Stimulated activated CD8-positive, alpha-beta memory T cell treated with anti-CD3 and anti-CD28 coated beads, Interleukin-12 subunit alpha, Interleukin-12 subunit beta, amount 100 ng/mL, for 24 hours (primary cell): ENCODE data around the gene BAZ2B.
"Not testable (repeated sequence)": the region's sequence is repeated elsewhere in the genome, so short reads cannot be mapped to it uniquely, and the experiment has no call there.

Experiments used
- DNase-seq: peaks from one replicate; pipeline ENCODE4 v3.0.0-alpha.2; 2020; ENCODE audit errors: extremely low read depth

Gene BAZ2B

DNA sequence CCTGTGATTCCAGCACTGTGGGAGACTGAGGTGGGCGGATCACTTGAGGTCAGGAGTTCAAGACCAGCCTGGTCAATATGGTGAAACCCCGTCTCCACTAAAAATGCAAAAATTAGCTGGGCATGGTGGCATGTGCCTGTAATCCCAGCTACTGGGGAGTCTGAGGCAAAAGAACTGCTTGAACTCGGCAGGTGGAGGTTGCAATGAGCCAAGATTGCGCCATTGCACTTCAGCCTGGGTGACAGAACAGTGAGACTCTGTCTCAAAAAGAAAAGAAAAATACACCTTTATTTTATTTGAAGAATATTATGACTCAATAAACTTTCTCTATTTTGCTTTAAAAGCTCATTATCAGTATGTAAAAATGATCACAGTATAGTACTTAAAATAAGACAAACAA is 81.1 kb downstream of the BAZ2B start:
- DNase-seq: not testable (repeated sequence)

DNA sequence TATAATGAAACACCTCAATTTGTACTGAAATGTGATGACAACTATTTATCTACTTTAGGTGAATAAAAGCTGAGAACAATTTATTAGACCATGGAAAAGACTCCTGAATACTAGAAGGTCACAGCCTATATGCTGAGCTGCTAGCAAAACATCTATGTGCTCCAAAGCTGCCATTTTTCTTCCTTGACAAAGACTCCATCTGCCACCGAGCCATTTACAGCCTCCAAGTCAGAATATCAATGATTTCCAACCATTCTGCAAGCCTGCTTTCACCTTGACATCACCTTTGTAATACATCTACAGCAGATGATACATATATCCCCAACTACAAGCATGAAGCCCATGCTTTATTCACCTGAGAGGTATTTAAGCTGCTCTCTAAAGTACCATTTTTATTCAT is 84.9 kb downstream of the BAZ2B start:
- DNase-seq: no peak

DNA sequence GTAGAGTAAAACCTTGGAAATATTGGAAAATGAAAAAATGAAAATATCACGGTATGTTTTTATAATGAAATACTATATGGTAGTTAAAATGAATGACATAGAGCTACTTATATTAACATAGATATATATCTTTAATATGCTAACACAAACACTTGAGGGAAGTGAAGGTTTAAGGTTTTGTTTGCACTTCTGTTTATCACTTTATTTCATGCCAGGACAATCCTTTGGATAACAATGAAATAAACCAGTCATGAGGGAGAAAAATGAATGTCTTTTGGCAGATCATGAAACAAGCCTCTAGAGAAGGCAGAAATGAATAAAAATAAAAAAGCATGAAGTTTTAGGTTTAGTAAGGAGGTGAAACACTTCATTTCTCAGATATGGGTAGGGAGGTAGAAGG is 89.9 kb downstream of the BAZ2B start:
- DNase-seq: no peak

DNA sequence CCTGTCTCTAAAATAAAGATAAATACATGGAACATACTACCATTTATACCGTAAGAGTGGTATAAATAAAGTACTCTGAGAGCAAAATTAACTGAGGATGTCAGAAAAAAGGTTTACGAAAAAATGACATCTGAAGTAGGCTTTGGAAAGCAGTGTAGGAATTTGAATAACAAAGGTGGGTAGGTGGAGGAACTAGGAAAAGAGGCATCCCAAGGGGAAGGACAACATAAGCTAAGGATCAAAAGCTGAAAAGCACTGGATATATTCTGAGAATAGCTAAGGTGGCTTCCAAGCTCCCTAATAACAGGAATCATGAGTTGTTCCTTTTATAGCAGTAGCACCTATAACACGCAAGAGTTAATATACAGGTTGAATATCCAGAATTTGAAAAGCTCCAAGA is 91.3 kb downstream of the BAZ2B start:
- DNase-seq: no peak

DNA sequence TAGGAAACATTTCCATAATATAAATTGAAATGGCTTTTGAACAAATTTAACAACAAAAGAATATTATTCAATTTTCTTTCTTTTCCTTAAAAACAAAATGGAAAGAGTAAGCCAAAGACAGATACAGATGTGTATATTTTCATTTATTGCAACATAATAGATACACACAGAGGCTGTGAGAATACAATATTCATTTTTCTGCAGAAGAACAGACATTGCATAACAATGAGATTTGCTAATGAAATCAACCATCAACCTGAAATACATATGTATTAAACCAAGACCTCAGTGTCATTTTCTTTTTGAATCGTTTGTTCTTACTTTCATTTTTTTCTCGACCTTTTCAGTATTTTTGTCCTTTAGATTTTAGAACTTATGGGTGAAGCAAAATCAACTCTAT is 95.1 kb downstream of the BAZ2B start:
- DNase-seq: no peak

DNA sequence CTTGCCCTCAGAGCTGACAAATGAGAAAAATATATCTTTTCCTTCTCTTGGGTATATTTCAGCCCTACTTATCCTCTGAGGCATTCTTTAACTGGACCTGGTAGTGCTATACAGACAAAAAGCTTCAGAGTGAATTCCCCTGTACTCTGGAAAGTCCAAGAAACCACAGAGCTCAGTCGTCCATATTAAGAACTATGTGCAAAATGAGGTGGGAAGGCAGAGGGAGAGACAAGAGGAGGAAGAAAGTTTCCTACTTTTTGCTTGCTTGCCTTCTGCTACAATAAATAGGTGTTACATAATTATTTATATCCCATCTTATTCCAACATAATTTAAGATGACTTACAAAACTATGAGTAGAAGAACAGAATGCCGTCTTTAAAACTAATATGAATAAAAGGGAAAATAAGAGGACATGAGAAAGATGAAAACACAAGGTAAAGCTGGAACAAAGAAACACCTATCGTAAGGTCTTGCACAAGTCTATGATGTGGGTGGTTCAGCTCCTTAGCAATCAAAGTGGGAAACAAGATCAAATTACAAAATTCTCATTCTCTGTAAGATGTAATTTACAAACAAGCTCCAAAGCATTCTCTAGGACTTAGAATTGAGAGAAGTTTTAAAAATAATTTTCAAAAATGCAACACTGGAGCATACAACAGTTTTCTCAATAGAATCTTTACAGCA is 97.9 kb downstream of the BAZ2B start:
- no peak for DNase-seq

DNA sequence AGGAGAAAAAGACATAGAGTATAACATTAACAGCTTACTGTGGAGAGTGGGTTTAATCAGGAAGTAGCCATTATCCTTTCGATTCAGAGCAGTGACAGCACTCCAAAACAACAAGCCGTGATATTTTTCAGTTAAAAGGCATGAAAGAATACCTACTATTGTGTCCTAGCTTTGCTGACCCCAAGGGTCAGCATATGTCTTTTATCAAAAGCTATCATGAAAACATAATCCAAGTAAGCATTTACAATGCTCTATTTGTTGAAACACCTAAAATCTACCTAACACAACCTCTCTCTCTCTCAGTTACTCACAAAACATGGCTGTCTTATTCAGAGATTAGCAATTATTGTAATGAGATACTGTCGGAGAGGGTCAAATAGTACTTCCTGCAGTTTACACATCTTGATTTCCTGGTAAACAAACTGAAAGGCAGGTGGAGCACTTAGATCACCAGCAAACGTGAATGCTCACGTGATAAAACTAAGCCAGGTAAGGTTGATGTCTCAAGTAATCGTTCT is 100.0 kb downstream of the BAZ2B start:
- DNase-seq: no peak

DNA sequence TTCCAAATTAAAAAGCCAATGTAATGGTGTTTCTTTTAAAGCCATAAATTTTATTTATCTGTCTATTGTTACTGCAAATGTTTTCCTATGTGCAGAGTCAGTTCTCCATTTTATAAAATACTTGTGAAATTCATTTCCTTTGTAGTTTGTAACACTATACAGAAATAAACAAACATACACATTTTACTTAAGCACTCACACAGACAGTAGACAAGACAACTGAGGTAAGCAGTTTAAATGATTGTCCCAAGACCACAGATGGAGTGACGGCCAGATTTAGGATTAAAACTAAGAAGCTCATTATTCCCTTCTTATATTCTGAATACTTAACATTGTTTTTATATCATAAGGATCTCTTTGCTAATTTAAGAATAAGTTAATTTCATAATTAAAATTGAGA is 100.9 kb downstream of the BAZ2B start:
- no peak for DNase-seq

DNA sequence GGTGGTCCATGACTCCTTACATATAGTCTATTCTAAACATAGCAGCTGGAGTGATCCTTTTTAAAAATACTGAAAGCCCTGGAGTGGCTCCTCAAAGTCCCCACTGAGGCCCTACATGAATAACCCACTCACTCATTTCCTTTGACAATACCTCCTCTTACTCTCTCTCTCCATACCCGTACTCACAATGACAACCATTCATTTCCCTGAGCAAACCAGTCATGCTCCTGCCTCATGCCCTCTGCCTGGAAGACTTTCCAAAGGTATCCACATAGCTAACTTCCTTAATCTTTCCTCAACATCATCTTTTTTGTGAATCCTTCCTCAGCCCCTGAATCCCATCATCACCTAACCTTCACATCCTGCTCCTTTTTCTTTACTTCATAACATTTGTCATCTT is 102.6 kb downstream of the BAZ2B start:
- no peak for DNase-seq

DNA sequence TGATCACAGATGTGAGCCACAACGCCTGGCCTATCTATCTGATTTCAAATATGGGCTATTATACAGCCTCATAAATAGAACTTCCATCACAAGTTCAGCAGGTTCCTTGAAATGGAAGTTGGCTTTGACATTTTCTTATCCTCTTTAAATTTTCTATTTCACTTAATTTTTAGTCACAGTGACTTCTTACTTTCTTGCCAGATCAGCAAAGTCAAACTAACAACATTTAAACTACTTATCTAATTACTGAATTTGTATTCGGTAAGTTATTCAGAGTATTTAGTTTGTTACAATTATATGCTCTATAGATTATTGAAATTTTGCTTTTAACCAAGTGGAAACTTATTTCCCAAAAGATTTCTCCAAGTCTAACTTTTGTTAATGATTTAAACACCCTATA is 108.2 kb downstream of the BAZ2B start:
- no peak for DNase-seq

DNA sequence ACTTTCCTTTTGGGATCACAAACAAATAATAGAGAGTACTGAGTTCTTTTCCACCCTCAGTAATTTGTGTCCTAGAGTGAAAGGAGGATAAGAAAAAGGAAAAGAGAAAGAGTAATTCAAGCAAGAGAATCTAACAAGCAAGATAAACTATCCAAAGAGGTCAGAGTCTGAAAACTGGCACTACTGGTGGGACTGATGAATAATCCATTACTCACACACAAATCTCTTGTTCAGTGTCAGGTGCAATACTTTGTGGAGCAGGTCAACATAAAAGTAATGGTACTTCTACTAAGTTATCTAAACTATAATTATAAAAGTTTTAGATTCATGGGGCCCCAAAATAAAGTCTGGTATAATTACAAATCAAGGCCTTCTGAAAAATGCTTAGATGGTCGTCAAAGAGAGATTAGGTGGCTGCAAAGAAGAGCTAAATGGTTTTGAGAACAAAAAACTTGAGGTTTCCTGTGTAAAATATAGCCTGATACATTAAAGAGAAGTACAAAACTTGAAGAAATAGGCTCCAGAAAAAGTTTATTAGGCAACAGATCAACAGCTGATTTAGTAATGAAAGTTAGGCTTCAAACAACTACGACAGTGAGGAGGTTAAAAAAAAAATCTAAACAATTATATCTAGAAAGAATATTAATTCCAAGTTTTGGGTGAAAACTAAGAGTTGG is 109.4 kb downstream of the BAZ2B start:
- DNase-seq: no peak

DNA sequence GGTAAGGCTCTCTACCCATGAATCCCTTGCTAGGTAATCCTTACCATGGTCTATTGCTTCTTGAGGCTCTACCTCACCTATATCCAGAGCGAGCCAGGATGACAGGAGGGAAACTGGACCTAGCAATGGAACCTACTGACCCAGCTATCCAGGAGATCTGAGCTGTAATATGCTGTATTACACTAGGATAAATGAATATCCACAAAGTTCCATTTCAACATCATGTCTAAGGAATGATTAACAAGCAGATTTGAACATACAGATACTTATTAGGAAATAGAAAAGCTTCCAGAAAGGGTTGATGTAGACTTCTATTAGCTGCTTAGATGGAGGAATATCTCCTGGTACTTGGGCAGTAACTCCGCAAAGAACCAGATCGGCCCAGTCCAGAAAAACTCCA is 110.1 kb downstream of the BAZ2B start:
- DNase-seq: no peak

DNA sequence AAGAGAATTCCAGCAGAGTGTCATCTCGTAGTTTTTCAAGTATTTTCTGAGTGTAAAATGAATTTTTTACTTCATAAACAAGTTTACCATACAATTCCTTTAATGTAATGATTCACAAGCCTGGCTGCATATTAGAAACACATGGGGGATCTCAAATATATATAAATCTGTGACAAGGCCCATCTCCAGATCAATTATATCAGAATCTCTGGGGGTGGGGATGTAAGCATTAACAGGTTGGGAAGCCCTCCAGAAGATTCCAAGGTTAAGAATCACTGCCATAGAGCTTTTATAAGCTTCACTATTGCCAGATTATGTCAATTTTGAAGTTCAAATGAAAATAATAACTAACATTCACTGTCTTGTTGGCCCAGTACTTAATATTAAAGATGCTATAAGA is 111.2 kb downstream of the BAZ2B start:
- DNase-seq: no peak

DNA sequence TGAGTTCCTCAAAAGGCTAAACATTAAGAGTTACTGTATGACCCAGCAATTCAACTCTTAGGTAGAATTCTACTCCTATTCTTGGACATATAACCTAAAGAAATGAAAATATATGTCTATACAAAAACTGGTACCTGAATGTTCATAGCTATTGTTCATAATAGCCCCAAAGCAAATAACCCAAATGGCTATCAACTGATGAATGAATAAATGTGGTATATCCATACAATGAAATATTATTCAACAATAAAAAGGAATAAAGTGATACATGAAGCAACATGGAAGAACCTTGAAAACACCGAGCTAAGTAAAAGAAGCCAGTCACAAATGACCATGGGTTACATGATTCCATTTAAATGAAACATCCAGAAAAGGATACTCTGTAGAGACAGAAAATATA is 114.6 kb downstream of the BAZ2B start:
- no peak for DNase-seq

DNA sequence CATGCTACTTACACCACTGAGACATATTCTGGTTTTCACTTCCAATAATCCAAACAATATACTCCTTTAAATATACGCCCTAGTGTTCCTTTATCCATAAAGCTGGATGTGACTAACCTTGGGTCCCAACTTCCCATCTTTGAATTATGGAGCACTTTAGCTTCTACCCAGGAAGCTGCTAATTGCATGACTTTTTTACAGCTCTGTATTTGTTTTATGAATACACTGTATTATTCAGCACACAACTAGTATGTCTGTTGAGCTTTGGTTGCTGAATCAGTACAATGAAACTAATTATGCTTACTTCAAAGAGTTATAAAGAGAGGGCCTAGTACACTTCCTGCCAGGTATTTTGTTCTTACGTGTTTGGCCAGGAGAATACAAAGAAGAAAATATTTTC is 118.5 kb downstream of the BAZ2B start:
- DNase-seq: no peak

DNA sequence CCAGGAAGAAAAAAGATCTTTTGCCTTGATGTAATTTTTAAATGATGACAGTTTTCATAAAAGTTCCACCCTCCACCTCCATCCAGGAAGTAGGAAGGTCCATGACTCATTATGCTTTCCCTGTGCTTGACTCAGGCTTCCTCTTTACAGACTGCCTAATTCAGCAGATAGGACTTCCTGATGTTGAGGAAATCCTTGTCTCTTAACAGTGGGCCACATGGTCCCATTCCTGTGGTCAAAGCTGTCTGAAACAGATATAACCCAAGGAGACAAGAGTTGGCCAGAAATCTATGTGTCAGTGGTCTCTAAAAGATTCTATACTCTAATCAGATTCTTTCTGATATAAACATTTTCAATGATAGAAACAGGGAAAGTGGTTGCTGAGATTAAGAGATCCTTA is 119.1 kb downstream of the BAZ2B start:
- DNase-seq: no peak

DNA sequence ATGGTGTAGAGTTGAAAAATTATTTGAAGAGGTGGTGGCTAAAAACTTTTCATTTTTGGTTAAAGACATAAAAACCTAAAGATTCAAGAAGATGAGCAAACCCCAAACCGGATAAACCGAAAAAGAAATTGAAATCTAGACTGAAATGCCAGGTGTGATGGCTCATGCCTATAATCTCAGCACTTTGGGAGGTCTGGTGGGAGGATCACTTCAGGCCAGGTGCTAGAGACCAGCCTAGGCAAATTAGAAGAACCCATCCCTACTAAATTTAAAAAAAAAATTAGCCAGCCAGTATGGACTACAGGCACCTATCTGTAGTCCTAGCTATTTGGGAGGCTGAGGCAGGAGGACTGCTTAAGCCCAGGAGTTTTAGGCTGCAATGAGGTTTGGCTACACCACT is 126.9 kb downstream of the BAZ2B start:
- DNase-seq: no peak

DNA sequence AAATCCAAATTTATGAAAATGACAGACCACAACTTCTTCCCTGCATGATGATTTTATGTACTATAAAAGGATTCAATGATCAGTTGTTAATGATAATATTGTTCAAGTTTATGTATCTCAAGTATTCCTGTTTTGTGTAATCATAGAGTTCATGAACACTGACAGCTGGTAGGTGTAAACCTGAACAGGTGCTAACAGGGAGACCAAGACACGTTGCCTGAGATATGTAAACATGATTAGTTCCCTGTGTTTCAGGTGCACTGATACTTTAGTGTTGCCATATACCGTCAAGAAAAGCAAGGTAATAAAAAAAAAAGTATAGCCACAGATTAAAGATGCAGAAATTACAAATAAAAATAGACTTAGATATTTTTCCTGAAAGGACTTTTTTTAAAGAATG is 131.8 kb downstream of the BAZ2B start:
- DNase-seq: no peak

DNA sequence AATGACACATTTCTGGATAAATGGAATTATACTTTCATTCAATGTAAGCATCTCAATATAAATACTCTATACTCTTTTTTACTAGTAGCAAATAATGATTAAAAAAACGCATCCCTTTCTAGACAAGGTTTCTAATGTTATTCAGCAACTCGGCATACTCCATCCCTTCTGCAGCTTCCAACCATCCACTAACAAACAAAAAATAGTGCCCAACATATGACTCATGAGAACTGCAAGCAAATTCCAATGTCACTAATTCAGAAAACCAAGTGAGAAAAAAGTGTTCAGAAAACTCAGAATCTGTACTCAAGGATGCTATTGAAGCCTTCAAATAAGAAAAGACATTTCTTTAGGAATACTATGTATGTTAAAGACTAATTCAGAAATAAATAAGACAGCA is 140.0 kb downstream of the BAZ2B start:
- no peak for DNase-seq

DNA sequence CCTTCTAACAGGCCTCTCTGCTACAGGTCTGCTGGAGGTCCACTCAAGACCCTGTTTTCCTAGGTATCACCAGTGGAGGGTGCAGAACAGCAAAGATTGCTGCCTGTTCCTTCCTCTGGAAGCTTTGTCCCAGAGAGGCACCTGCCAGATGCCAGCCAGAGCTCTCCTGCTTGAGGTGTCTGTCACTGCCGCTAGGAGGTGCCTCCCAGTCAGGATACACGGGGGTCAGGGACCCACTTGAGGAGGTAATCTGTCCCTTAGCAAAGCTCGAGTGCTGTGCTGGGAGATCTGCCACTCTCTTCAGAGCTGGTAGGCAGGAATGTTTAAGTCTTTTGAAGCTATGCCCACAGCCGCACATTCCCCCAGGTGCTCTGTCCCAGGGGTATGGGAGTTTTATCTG is 140.6 kb downstream of the BAZ2B start:
- no peak for DNase-seq

DNA sequence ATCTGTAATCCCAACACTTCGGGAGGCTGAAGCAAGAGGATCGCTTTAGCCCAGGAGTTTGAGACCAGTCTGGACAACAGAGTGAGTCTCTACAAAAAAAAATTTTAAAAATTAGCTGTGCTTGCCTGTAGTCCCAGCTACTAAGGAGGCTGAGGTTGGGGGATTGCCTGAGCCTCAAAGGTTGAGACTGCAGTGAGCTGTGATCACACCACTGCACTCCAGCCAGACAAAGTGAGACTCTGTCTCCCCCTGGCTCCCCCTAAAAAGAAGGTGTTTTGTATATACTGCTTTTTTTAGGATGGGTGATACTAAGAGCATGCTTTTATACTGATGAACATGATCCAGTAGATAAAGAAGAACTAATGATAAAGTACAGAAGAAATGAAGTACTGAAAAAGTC is 145.0 kb downstream of the BAZ2B start:
- no peak for DNase-seq

DNA sequence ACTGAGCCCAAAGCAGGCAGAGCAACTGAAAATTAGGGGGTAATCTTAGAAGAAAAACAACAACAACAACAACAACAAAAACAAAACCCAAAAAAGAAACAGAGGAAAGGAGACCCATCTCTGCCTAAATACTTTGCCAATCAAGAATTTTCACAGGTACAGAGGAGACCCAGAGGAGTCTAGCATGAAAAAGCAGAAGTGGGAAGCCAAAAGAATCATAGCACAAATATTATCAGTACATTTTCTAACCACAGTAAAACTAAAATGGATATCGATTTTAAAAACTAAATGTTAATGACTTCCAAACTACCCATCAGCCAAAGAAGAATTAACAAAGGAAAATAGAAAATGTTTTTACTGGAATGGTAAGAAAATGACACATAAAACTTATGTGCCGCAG is 148.1 kb downstream of the BAZ2B start:
- no peak for DNase-seq

DNA sequence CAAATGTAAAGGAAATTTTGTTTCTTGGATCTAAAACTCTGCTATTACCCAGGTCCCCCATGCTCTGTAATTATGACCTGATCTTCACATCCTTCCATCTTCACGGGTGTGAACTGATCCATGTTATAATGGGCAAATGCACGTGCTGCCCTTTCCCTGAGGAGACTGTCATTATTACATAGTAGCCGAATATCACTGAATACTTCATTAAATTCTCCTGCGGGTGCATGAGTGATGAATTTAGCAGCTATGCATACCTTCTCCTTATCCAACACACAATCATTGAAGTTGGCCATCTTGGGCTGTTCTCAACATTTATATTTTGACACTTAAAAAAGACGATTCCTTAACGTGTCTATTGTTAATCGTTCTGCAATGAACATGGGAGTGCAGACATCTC is 153.4 kb downstream of the BAZ2B start:
- no peak for DNase-seq
